Spleen (tissue), 11 donors: ENCODE results near the gene ALDH1L1. TPM values are rescaled to one million over a fixed set of nuclear protein-coding genes. Genes with fewer than 3 reads are reported as not detected.

ENCODE experiments used
- DNase-seq: peaks from one replicate; pipeline ENCODE4 v3.0.0-alpha.2; 2020
- H3K27ac ChIP-seq, 8 donors: fragments of 200-600 bp; sonication (generic) in 7 of 8; 1 replicate in 4 of 8; 2 replicates in 4 of 8; pipeline versions ENCODE4 v1.5.0 to v1.8.0; 2016 to 2021; ENCODE audit warnings: inconsistent platforms in 4 of 8, mild to moderate bottlenecking in 4 of 8, moderate library complexity in 1 of 8
- H3K27me3 ChIP-seq, 7 donors: fragments of 200-600 bp; sonication (generic) in 6 of 7; replicated peaks in 1 of 7; 1 replicate in 4 of 7; 2 replicates in 3 of 7; pipeline versions ENCODE4 v1.5.0 to v1.8.0; 2016 to 2021; ENCODE audit warnings: inconsistent platforms in 3 of 7, mild to moderate bottlenecking in 1 of 7
- H3K36me3 ChIP-seq, 6 donors: fragments of 200-600 bp; sonication (generic) in 5 of 6; 1 replicate in 4 of 6; 2 replicates in 2 of 6; pipeline versions ENCODE4 v1.5.0 to v1.8.0; 2016 to 2021; ENCODE audit warnings: inconsistent platforms in 2 of 6
- H3K4me1 ChIP-seq, 6 donors: fragments of 200-600 bp; sonication (generic) in 5 of 6; 1 replicate in 3 of 6; 2 replicates in 3 of 6; pipeline versions ENCODE4 v1.5.0 to v1.8.0; 2016 to 2021; ENCODE audit warnings: inconsistent platforms in 3 of 6
- H3K4me3 ChIP-seq, 8 donors: fragments of 200-600 bp; sonication (generic) in 7 of 8; 1 replicate in 4 of 8; 2 replicates in 4 of 8; pipeline versions ENCODE4 v1.5.0 to v1.8.0; 2016 to 2021; ENCODE audit warnings: inconsistent platforms in 4 of 8, mild to moderate bottlenecking in 4 of 8, moderate library complexity in 2 of 8
- H3K9me3 ChIP-seq, 8 donors: fragments of 200-600 bp; sonication (generic) in 7 of 8; 1 replicate in 4 of 8; 2 replicates in 4 of 8; pipeline versions ENCODE4 v1.5.0 to v1.8.0; 2016 to 2021; ENCODE audit warnings: inconsistent platforms in 4 of 8
- CTCF ChIP-seq, 11 experiments: fragments of 200-600 bp in 7 of 11; fragments of 450-650 bp in 4 of 11; sonication (generic) in 4 of 11; IDR thresholded peaks in 8 of 11; conservative IDR thresholded peaks in 3 of 11; 1 replicate in 7 of 11; 2 replicates in 4 of 11; pipeline versions ENCODE4 v1.4.0 to v1.8.0; 2016 to 2021; ENCODE audit warnings: antibody characterized with exemption in 11 of 11, inconsistent platforms in 4 of 11, mild to moderate bottlenecking in 1 of 11
- POLR2A ChIP-seq, 3 donors: fragments of 450-650 bp; IDR thresholded peaks; one replicate each; pipeline ENCODE4 v1.5.1; 2017; ENCODE audit warnings: antibody characterized with exemption in 3 of 3, mild to moderate bottlenecking in 1 of 3
- POLR2AphosphoS5 ChIP-seq, 3 donors: sonication (generic); formaldehyde crosslinking; IDR thresholded peaks; one replicate each; pipeline ENCODE4 v1.5.1; 2017; ENCODE audit warnings: antibody characterized with exemption in 3 of 3
- WGBS, 5 donors: extraction: QIAGEN DNeasy Blood & Tissue Kit in 3 of 5; methylation state at CpG; one replicate each; pipeline versions ENCODE4 v1.1.5 to v1.1.7; 2013 to 2018; 5-methylcytosine and 5-hydroxymethylcytosine counted together
- intact Hi-C: fragments of 100-400 bp; cut with DNase I; formaldehyde crosslinking; loops from one replicate; pipeline ENCODE4 v1.15.0; 2023; ENCODE audit warnings: low total_unique reads
- polyA plus RNA-seq, 3 donors: library from polyadenylated mRNA; stranded (reverse); fragments of 200-250 nt; gene quantifications; one replicate each; pipeline ENCODE4 v1.2.1, GENCODE V29; 2013
- small RNA-seq, 4 donors: library from RNA; depleted of rRNA; stranded (forward); fragments of <200 nt; gene quantifications; one replicate each; pipeline ENCODE3, GENCODE V24; 2016
- total RNA-seq, 7 donors: library from RNA; depleted of rRNA in 3 of 7; stranded (reverse); fragments of >200 nt in 3 of 7; fragmentation: NEBNext Ultra II Directional in 4 of 7; extraction: Animal tissue kit (Norgen Biotek cat#: 25700) in 4 of 7; gene quantifications; one replicate each; pipeline versions ENCODE4 v1.1.0 to v1.2.1, GENCODE V29; 2016 to 2021
- donor health status: healthy with polysubstance abuse.
- donor health status: DM: no; HTN: no; CAD: no; lungs with moderate emphysema.
- donor health status: DM: no; HTN: no; CAD: no.
- donor health status: Bipolar disorder and iron deficiency.
- donor health status: healthy.
- donor health status: DM: no; HTN: no; CAD: no.
- donor health status: DM: yes; HTN: yes; CAD: no.

Gene ALDH1L1
- total and polyA plus RNA-seq, 10 donors = 0.09 to 1.3 (median 0.29) TPM; not detected in 3

- H3K9me3 ChIP-seq = no peaks in the 10 kb centered on the region
- peaks cover 0 to 24% (median 3%) of the 10 kb centered on the region in 6 donors for H3K36me3 ChIP-seq
- intact Hi-C loops = no loop called here
- peak overlapping the region in 6 of 8 donors; percentile 21 to 59 (median 54) for H3K27ac ChIP-seq
- DNase-seq = peak; percentile 83
- 67 to 75% (median 72%) methylated on average over 10 to 14 of the region's 14 CpGs for WGBS, 5 donors
- H3K27me3 ChIP-seq = no peaks in the 10 kb centered on the region
- TF ChIP-seq POLR2A (IDR thresholded peaks at IDR 0.05) (no peak), POLR2AphosphoS5 (IDR thresholded peaks at IDR 0.05) (peak in 2 of 3 donors; percentile 38 to 59)
- H3K4me1 ChIP-seq = peaks cover 0 to 28% (median 12%) of the 10 kb centered on the region in 6 donors
- no peak overlapping the region for H3K4me3 ChIP-seq
These were observed 123.5 kb downstream of the ALDH1L1 start for GRCh38 chr3:126056681-126057500.

- H3K4me1 ChIP-seq = peaks cover 0 to 30% (median 13%) of the 10 kb centered on the region in 6 donors
- H3K9me3 ChIP-seq = no peaks in the 10 kb centered on the region
- H3K27me3 ChIP-seq = no peaks in the 10 kb centered on the region
- intact Hi-C loops = no loop called here
- peaks cover 0 to 24% (median 3%) of the 10 kb centered on the region in 6 donors for H3K36me3 ChIP-seq
- 94 to 98% (median 96%) methylated on average over 9 to 10 of the region's 10 CpGs for WGBS, 5 donors
- H3K4me3 ChIP-seq = no peak overlapping the region
- peak overlapping the region in 2 of 8 donors; percentile 56 to 59 for H3K27ac ChIP-seq
- TF ChIP-seq POLR2AphosphoS5 (IDR thresholded peaks at IDR 0.05) (no peak), CTCF (IDR thresholded peaks at IDR 0.05 in 8 of 11, conservative IDR thresholded peaks at IDR 0.05 in 3 of 11) (no peak)
- no peak for DNase-seq
These were observed 124.3 kb downstream of the ALDH1L1 start for GRCh38 chr3:126056088-126056487.

- TF ChIP-seq POLR2A (IDR thresholded peaks at IDR 0.05) (no peak), POLR2AphosphoS5 (IDR thresholded peaks at IDR 0.05) (no peak), CTCF (IDR thresholded peaks at IDR 0.05 in 8 of 11, conservative IDR thresholded peaks at IDR 0.05 in 3 of 11) (no peak)
- Histone ChIP-seq H3K4me1 (peaks cover 0 to 30% (median 13%) of the 10 kb centered on the region in 6 donors), H3K9me3 (no peaks in the 10 kb centered on the region), H3K4me3 (no peak overlapping the region), H3K36me3 (peaks cover 0 to 30% (median 2%) of the 10 kb centered on the region in 6 donors), H3K27me3 (no peaks in the 10 kb centered on the region), H3K27ac (no peak overlapping the region)
- no peak for DNase-seq
- WGBS, 5 donors = 95 to 98% (median 97%) methylated on average over 5 of the region's 5 CpGs
- intact Hi-C loops = no loop called here
These were observed 125.5 kb downstream of the ALDH1L1 start for GRCh38 chr3:126054870-126055269.

- no peaks in the 10 kb centered on the region for H3K27me3 ChIP-seq
- peaks cover 0 to 33% (median 4%) of the 10 kb centered on the region in 6 donors for H3K36me3 ChIP-seq
- no peaks in the 10 kb centered on the region for H3K9me3 ChIP-seq
- 89 to 98% (median 95%) methylated on average over 6 of the region's 6 CpGs for WGBS, 5 donors
- DNase-seq = no peak
- intact Hi-C loops = no loop called here
- no peak for TF ChIP-seq CTCF (IDR thresholded peaks at IDR 0.05 in 8 of 11, conservative IDR thresholded peaks at IDR 0.05 in 3 of 11)
- no peak for TF ChIP-seq POLR2A (IDR thresholded peaks at IDR 0.05)
- TF ChIP-seq POLR2AphosphoS5 (IDR thresholded peaks at IDR 0.05) = no peak
- peaks cover 0 to 30% (median 13%) of the 10 kb centered on the region in 6 donors for H3K4me1 ChIP-seq
- H3K4me3 ChIP-seq = no peak overlapping the region
- no peak overlapping the region for H3K27ac ChIP-seq
These were observed 126.3 kb downstream of the ALDH1L1 start for GRCh38 chr3:126053949-126054569.

Small RNA genes within 50 kb of the gene (small RNA-seq; reads per million reads assigned to genes)
- gene RNU1-30P = 0 to 0.15 (median 0.03) reads per million in 4 donors

Other genes with a start within 250 kb of the ALDH1L1 start
- gene ROPN1B, start 211.4 kb downstream of the ALDH1L1 start, total RNA-seq = not detected
- not detected for gene ROPN1B, start 211.4 kb downstream of the ALDH1L1 start, polyA plus RNA-seq
- 10 to 100 TPM; 28.9 to 43.7 (median 35.7) TPM for gene SLC41A3, start 96.5 kb downstream of the ALDH1L1 start, total RNA-seq
- 10 to 100 TPM; 16.3 to 19.9 (median 19.4) TPM for gene SLC41A3, start 96.5 kb downstream of the ALDH1L1 start, polyA plus RNA-seq
- 1 to 10 TPM in 6 of 7 donors, under 1 TPM in 1; 0.57 to 9.5 (median 4.8) TPM for gene KLF15, start 176.8 kb upstream of the ALDH1L1 start, total RNA-seq
- 1 to 10 TPM in 2 of 3 donors, under 1 TPM in 1; 0.63 to 3.1 (median 2.4) TPM for gene KLF15, start 176.8 kb upstream of the ALDH1L1 start, polyA plus RNA-seq
- not detected for gene CFAP100, start 214.3 kb upstream of the ALDH1L1 start, total RNA-seq
- gene CFAP100, start 214.3 kb upstream of the ALDH1L1 start, polyA plus RNA-seq = not detected